Subcutaneous abdominal adipose tissue (tissue), 5 donors: ENCODE results near the gene CABLES1.
"Not testable (repeated sequence)": the region's sequence is repeated elsewhere in the genome, so short reads cannot be mapped to it uniquely, and the experiment has no call there.

Experiments
- H3K27ac ChIP-seq: one replicate; pipeline ENCODE4 v1.7.0; 2013; ENCODE audit warnings: low read depth, mild to moderate bottlenecking, inconsistent platforms, low read length, moderate library complexity
- H3K27me3 ChIP-seq, 5 donors: one replicate each; pipeline ENCODE4 v1.7.0; 2013; ENCODE audit warnings: low read length in 5 of 5, inconsistent platforms in 1 of 5; ENCODE audit not compliant: control insufficient read depth in 5 of 5, insufficient read depth in 4 of 5
- H3K36me3 ChIP-seq, 5 donors: one replicate each; pipeline ENCODE4 v1.7.0; 2013; ENCODE audit warnings: low read length in 5 of 5; ENCODE audit not compliant: control insufficient read depth in 5 of 5, insufficient read depth in 5 of 5
- H3K4me1 ChIP-seq, 5 donors: one replicate each; pipeline ENCODE4 v1.7.0; 2013; ENCODE audit warnings: low read length in 5 of 5, mild to moderate bottlenecking in 3 of 5, moderate library complexity in 1 of 5; ENCODE audit not compliant: control insufficient read depth in 5 of 5, insufficient read depth in 5 of 5
- H3K4me3 ChIP-seq, 5 donors: one replicate each; pipeline ENCODE4 v1.7.0; 2013; ENCODE audit warnings: low read length in 5 of 5, low read depth in 1 of 5
- H3K9ac ChIP-seq, 5 donors: one replicate each; pipeline ENCODE4 v1.7.0; 2013; ENCODE audit warnings: low read length in 5 of 5, mild to moderate bottlenecking in 4 of 5, moderate library complexity in 3 of 5
- H3K9me3 ChIP-seq, 5 donors: one replicate each; pipeline ENCODE4 v1.7.0; 2013; ENCODE audit warnings: low read length in 5 of 5; ENCODE audit not compliant: control insufficient read depth in 5 of 5
- donor health status: healthy.
- donor health status: healthy.
- donor health status: healthy.
- donor health status: healthy.
- donor health status: healthy.

CABLES1 gene

GRCh38 chr18:23279931-23280330 lies 144.6 kb downstream of the CABLES1 start:
- Histone ChIP-seq H3K9ac (no peak overlapping the region), H3K27me3 (no peaks in the 10 kb centered on the region), H3K9me3 (peaks cover 0 to 7% (median 0%) of the 10 kb centered on the region in 5 donors), H3K36me3 (no peaks in the 10 kb centered on the region), H3K27ac (no peak overlapping the region), H3K4me3 (no peak overlapping the region), H3K4me1 (peaks cover 2 to 33% (median 19%) of the 10 kb centered on the region in 5 donors)

GRCh38 chr18:23280844-23281243 lies 145.6 kb downstream of the CABLES1 start:
- peaks cover 0 to 7% (median 0%) of the 10 kb centered on the region in 5 donors for H3K9me3 ChIP-seq
- H3K9ac ChIP-seq = no peak overlapping the region

GRCh38 chr18:23281626-23282436 lies 146.5 kb downstream of the CABLES1 start:
- Histone ChIP-seq H3K27me3 (no peaks in the 10 kb centered on the region), H3K9ac (no peak overlapping the region), H3K36me3 (no peaks in the 10 kb centered on the region), H3K9me3 (peaks cover 0 to 7% (median 0%) of the 10 kb centered on the region in 5 donors), H3K4me3 (no peak overlapping the region), H3K27ac (no peak overlapping the region), H3K4me1 (peaks cover 0 to 15% (median 3%) of the 10 kb centered on the region in 5 donors)

More at GRCh38 chr18:23280844-23281243, 145.6 kb downstream of the CABLES1 start:
- no peaks in the 10 kb centered on the region for H3K27me3 ChIP-seq
- peaks cover 0 to 24% (median 10%) of the 10 kb centered on the region in 5 donors for H3K4me1 ChIP-seq
- no peak overlapping the region for H3K27ac ChIP-seq
- no peaks in the 10 kb centered on the region for H3K36me3 ChIP-seq
- no peak overlapping the region for H3K4me3 ChIP-seq

- H3K4me3 ChIP-seq = no peak overlapping the region
- H3K9ac ChIP-seq = no peak overlapping the region
- H3K9me3 ChIP-seq = peaks cover 0 to 6% (median 0%) of the 10 kb centered on the region in 5 donors
- no peaks in the 10 kb centered on the region for H3K36me3 ChIP-seq
- peaks cover 0 to 14% (median 3%) of the 10 kb centered on the region in 5 donors for H3K4me1 ChIP-seq
- H3K27ac ChIP-seq = no peak overlapping the region
- H3K27me3 ChIP-seq = no peaks in the 10 kb centered on the region
Measured at GRCh38 chr18:23282437-23282781, 147.1 kb downstream of the CABLES1 start.

GRCh38 chr18:23283916-23284430 lies 148.7 kb downstream of the CABLES1 start:
- Histone ChIP-seq H3K4me3 (no peak overlapping the region), H3K9ac (no peak overlapping the region), H3K9me3 (no peaks in the 10 kb centered on the region), H3K27me3 (no peaks in the 10 kb centered on the region), H3K36me3 (no peaks in the 10 kb centered on the region), H3K4me1 (peaks cover 0 to 14% (median 3%) of the 10 kb centered on the region in 5 donors), H3K27ac (no peak overlapping the region)

- no peak overlapping the region for H3K9ac ChIP-seq
- H3K36me3 ChIP-seq = no peaks in the 10 kb centered on the region
- no peak overlapping the region for H3K4me3 ChIP-seq
- no peaks in the 10 kb centered on the region for H3K9me3 ChIP-seq
- H3K4me1 ChIP-seq = peaks cover 0 to 14% (median 3%) of the 10 kb centered on the region in 5 donors
- H3K27ac ChIP-seq = no peak overlapping the region
- H3K27me3 ChIP-seq = no peaks in the 10 kb centered on the region
Measured at GRCh38 chr18:23284629-23285028, 149.3 kb downstream of the CABLES1 start.

GRCh38 chr18:23285581-23285980 lies 150.3 kb downstream of the CABLES1 start:
- H3K36me3 ChIP-seq, H3K27me3 ChIP-seq, H3K27ac ChIP-seq, H3K4me3 ChIP-seq, H3K9ac ChIP-seq, H3K9me3 ChIP-seq: not testable (repeated sequence)
- peaks cover 0 to 14% (median 3%) of the 10 kb centered on the region in 5 donors for H3K4me1 ChIP-seq

- Histone ChIP-seq H3K9me3 (no peaks in the 10 kb centered on the region), H3K27me3 (no peaks in the 10 kb centered on the region), H3K4me3 (no peak overlapping the region), H3K36me3 (no peaks in the 10 kb centered on the region), H3K27ac (no peak overlapping the region), H3K9ac (no peak overlapping the region), H3K4me1 (peaks cover 0 to 8% (median 0%) of the 10 kb centered on the region in 5 donors)
Measured at GRCh38 chr18:23291456-23292205, 156.3 kb downstream of the CABLES1 start.

GRCh38 chr18:23300231-23300805 lies 165.0 kb downstream of the CABLES1 start:
- Histone ChIP-seq H3K9me3 (no peaks in the 10 kb centered on the region), H3K27me3 (no peaks in the 10 kb centered on the region), H3K36me3 (peaks cover 0 to 14% (median 5%) of the 10 kb centered on the region in 5 donors), H3K27ac (no peak overlapping the region), H3K4me1 (peaks cover 0 to 12% (median 5%) of the 10 kb centered on the region in 5 donors), H3K9ac (no peak overlapping the region), H3K4me3 (no peak overlapping the region)
